GM21825 (cell line): ENCODE measurements around the gene PAX6.

ENCODE experiments used
- ATAC-seq: cut with Tn5 transposase; IDR thresholded peaks from one replicate; pipeline ENCODE4 v1.9.1; 2021; ENCODE audit warnings: mild to moderate bottlenecking, moderate library complexity; ENCODE audit not compliant: unreplicated experiment

The PAX6 gene

GRCh38 chr11:31822927-31823643, 12.0 kb upstream of the PAX6 start:
- ATAC-seq: no peak

- ATAC-seq: no peak
These were observed 11.2 kb upstream of the PAX6 start for GRCh38 chr11:31822175-31822926.

GRCh38 chr11:31821766-31822165, 10.6 kb upstream of the PAX6 start:
- ATAC-seq: no peak

- ATAC-seq: no peak
These were observed 10.2 kb upstream of the PAX6 start for GRCh38 chr11:31821235-31821764.

- no peak for ATAC-seq
These were observed 9.3 kb upstream of the PAX6 start for GRCh38 chr11:31820438-31820818.

GRCh38 chr11:31819621-31820437, 8.7 kb upstream of the PAX6 start:
- ATAC-seq: no peak

GRCh38 chr11:31818874-31819331, 7.8 kb upstream of the PAX6 start:
- no peak for ATAC-seq

- ATAC-seq: no peak
These were observed 7.3 kb upstream of the PAX6 start for GRCh38 chr11:31818425-31818755.

GRCh38 chr11:31817621-31818424, 6.7 kb upstream of the PAX6 start:
- no peak for ATAC-seq

GRCh38 chr11:31817054-31817620, 6.0 kb upstream of the PAX6 start:
- no peak for ATAC-seq

- no peak for ATAC-seq
These were observed 5.4 kb upstream of the PAX6 start for GRCh38 chr11:31816468-31817053.

GRCh38 chr11:31815711-31816467, 4.8 kb upstream of the PAX6 start:
- no peak for ATAC-seq

- ATAC-seq: no peak
These were observed 3.2 kb upstream of the PAX6 start for GRCh38 chr11:31814176-31814868.

GRCh38 chr11:31813391-31814175, 2.5 kb upstream of the PAX6 start:
- no peak for ATAC-seq

- no peak for ATAC-seq
These were observed 1.6 kb upstream of the PAX6 start for GRCh38 chr11:31812383-31813381.
